Upper lobe of right lung (tissue), 1 donor: ENCODE data around the gene EVI5. TPM values are rescaled to one million over a fixed set of nuclear protein-coding genes. Genes with fewer than 3 reads are reported as not detected.

Experiments used
- ATAC-seq: fragments of 200-7000 bp; cut with Tn5 transposase; one replicate; pipeline ENCODE4 v1.9.1; 2020; ENCODE audit warnings: mild to moderate bottlenecking, moderate library complexity
- DNase-seq: peaks from one replicate; pipeline ENCODE4 v3.0.0-alpha.2; 2020
- H3K27ac ChIP-seq: fragments of 200-600 bp; one replicate; pipeline ENCODE4 v1.8.0; 2022
- H3K27me3 ChIP-seq: fragments of 200-600 bp; one replicate; pipeline ENCODE4 v1.8.0; 2022; ENCODE audit warnings: mild to moderate bottlenecking
- H3K36me3 ChIP-seq: fragments of 200-600 bp; one replicate; pipeline ENCODE4 v1.8.0; 2022
- H3K4me1 ChIP-seq: fragments of 200-600 bp; one replicate; pipeline ENCODE4 v1.8.0; 2022
- H3K4me3 ChIP-seq: fragments of 200-600 bp; one replicate; pipeline ENCODE4 v1.8.0; 2022; ENCODE audit warnings: mild to moderate bottlenecking
- H3K9me3 ChIP-seq: fragments of 200-600 bp; one replicate; pipeline ENCODE4 v1.8.0; 2022
- intact Hi-C: fragments of 100-400 bp; cut with DNase I; formaldehyde crosslinking; loops from one replicate; pipeline ENCODE4 v1.11.0; 2022
- total RNA-seq: library from RNA; stranded (reverse); fragmentation: NEBNext Ultra II Directional; extraction: Animal tissue kit (Norgen Biotek cat#: 25700); gene quantifications from one replicate; pipeline ENCODE4 v1.2.1, GENCODE V29; 2021
- TF ChIP-seq, protein P1 (sequence below): fragments of 200-600 bp; IDR thresholded peaks from one replicate; pipeline ENCODE4 v1.8.0; 2022; ENCODE audit warnings: antibody characterized with exemption
- donor health status: DM: no; HTN: yes; CAD: no; lungs with severe emphysema.

EVI5 gene
- total RNA-seq, 1 donor from 2014 or later: 43.7 TPM

DNA sequence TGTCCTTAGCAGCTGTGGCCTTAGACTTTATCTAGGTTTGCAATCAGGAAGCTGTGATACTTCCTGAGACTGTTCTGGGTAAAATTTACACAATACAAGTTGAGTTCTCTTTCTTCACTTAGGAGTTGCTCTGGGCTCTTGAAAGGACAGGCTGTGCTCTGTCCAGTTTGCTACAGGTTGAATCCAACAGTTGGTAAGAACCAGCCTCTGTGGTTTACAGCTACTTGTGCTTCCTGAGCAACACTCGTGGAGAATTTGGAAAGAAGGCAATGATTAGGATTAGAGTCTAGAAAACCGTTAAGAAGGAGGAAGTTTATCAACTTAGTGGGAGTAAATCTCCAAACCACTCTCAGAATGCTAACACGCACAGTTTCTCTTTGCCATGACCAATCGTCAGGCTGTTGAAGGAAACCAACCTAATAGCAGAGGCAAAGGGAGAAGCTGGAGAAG lies 325.0 kb downstream of the EVI5 start:
- TF ChIP-seq, protein P1, sequence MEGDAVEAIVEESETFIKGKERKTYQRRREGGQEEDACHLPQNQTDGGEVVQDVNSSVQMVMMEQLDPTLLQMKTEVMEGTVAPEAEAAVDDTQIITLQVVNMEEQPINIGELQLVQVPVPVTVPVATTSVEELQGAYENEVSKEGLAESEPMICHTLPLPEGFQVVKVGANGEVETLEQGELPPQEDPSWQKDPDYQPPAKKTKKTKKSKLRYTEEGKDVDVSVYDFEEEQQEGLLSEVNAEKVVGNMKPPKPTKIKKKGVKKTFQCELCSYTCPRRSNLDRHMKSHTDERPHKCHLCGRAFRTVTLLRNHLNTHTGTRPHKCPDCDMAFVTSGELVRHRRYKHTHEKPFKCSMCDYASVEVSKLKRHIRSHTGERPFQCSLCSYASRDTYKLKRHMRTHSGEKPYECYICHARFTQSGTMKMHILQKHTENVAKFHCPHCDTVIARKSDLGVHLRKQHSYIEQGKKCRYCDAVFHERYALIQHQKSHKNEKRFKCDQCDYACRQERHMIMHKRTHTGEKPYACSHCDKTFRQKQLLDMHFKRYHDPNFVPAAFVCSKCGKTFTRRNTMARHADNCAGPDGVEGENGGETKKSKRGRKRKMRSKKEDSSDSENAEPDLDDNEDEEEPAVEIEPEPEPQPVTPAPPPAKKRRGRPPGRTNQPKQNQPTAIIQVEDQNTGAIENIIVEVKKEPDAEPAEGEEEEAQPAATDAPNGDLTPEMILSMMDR: no peak
- Histone ChIP-seq H3K9me3 (no peaks in the 10 kb centered on the region), H3K4me1 (peaks cover 4% of the 10 kb centered on the region), H3K4me3 (no peak overlapping the region), H3K27ac (peak overlapping the region; percentile 52), H3K36me3 (no peaks in the 10 kb centered on the region), H3K27me3 (no peaks in the 10 kb centered on the region)
- ATAC-seq: peak; percentile 92
- intact Hi-C loops: no loop called here
- DNase-seq: no peak

Other genes with a start within 250 kb of the EVI5 start
- 711 TPM for gene RPL5, start 46.9 kb upstream of the EVI5 start, total RNA-seq
- gene DIPK1A, start 176.4 kb upstream of the EVI5 start, total RNA-seq: 4.6 TPM